Suppressor macrophage (primary cell): ENCODE measurements around the gene BANK1.

Source experiments
- DNase-seq, 4 experiments: peaks; one replicate each; pipeline ENCODE4 v3.0.0-alpha.2; 2020 to 2022

BANK1 gene

DNA sequence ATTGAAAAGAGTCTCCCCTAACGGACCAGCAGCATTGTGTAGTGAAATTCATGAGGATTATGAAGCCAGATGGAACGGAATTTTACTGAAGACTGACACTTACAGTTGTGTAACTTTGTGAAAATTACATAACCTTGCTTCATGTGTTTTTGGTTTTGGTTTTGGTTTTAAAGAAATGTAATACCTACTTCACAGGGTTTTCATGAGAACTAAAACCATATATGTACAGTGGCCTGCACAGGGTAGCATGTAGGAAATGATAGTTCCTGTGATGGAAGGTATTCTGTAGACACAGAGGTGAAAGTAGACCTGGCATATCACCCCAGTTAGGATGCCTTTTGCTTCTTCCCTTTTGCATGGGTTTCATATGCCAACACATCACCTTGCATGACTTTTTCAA lies 247.0 kb downstream of the BANK1 start:
- peak in 1 of 4 experiments; percentile 1 for DNase-seq

- no peak for DNase-seq
These were observed 252.6 kb downstream of the BANK1 start for GRCh38 chr4:102042871-102043802.

DNA sequence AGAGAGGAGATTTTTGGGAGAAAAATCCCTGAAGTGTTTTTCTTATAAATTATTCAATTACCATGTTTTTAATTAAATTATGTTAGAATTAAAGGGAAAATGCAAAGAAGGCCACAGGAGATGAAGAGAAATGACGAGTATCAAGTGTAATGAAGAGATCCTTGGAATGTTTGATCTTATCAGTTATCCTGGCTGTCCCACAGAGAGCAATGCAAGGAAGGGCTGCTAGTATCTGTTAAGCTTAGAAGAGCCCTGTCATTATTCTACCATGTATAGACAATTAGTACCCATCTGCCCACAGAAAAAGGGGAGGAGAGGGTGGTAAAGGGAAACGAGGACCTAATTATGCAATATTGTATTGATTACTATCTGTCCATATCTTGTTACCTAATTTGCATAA lies 257.1 kb downstream of the BANK1 start:
- no peak for DNase-seq

DNA sequence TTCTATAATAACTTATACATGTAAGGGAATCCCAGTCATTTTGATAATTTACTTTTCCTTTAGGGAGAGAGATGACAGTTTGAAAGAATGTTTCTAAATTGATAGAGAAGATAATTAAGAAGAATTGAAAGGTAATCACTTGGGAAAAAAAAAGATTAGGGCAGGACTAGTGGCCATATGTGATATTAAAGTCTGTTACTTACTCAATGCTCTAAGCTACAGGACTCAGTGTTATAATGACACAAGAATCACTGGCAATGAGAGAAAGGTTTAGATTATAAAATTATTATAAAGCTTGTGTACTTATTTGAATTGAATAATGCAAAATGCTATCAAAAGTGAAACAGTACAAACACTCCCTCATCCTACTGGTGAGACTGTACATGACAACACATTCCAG lies 265.3 kb downstream of the BANK1 start:
- no peak for DNase-seq

GRCh38 chr4:102057122-102057521 lies 266.6 kb downstream of the BANK1 start:
- DNase-seq = no peak

- DNase-seq = no peak
These were observed 270.6 kb downstream of the BANK1 start for GRCh38 chr4:102061133-102061532.

- DNase-seq = no peak
These were observed 274.4 kb downstream of the BANK1 start for GRCh38 chr4:102064747-102065442.

- no peak for DNase-seq
These were observed 286.1 kb downstream of the BANK1 start for GRCh38 chr4:102076622-102077021.

- DNase-seq = no peak
These were observed 289.7 kb downstream of the BANK1 start for GRCh38 chr4:102080184-102080583.

GRCh38 chr4:102089850-102090621 lies 299.5 kb downstream of the BANK1 start:
- no peak for DNase-seq

- DNase-seq = no peak
These were observed 301.1 kb downstream of the BANK1 start for GRCh38 chr4:102091656-102092055.

DNA sequence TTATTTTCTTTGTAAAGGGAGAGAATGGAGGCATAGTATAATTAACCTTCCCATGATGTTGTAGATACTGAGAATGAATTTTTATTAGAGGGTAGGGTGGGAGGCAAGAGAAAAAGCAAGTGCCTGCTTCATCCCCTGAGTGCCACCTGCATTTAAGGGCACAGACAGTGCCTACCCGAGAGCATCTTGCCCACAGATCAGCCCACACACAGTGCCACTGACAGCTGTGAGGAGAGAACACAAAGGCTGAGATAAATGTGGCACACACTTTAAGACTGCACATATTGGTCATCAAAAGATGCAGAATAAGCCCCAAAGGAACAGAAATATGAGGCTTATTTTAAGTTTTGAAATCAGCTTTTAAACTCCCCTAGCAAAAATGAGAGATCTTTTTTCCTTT lies 304.0 kb downstream of the BANK1 start:
- DNase-seq = no peak

DNA sequence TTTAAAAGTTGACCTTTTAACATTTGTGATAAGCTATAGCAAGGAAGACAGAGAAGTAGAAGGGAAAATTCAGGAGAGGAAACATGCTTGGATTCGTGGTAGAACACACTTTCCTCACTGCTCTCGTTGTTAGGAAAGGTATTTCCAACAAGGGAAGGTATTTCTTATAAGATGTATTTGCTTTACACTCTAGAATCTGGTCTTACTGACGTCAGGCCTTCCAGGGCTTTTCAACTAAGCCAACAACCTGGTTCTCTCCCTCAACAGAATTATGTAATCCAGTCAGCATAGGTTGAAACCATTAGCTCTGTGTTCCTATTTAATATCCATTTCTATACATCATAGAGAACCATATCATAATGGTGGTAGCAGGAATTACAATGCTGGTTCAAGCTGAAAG lies 312.8 kb downstream of the BANK1 start:
- DNase-seq = no peak

GRCh38 chr4:102104278-102104677 lies 313.7 kb downstream of the BANK1 start:
- no peak for DNase-seq

- no peak for DNase-seq
These were observed 315.5 kb downstream of the BANK1 start for GRCh38 chr4:102105983-102106382.

DNA sequence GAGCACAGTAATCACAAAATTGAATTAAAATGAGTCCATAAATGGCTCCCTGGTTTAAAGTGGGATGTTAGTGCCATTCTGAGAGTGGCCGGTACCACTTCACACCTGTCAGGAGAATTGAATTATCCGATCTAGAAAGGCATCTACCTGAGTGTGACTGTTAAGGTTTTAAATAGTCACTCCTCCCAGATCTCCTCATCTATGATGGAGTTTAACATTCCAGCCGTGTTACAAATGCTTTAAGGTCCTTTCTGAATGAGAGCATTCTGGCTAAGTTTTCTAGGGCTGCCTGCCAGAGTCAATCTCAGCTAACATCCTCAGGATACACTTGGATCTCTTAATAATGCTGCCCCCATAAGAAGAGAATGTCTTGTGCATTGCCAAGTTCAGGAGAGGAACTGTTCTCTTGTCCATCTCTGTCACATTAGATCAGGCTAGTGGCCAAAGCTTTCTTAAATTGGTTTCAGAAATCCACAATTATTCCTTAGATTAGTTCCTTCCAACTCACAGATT lies 323.6 kb downstream of the BANK1 start:
- no peak for DNase-seq

- DNase-seq = no peak
These were observed 325.6 kb downstream of the BANK1 start for GRCh38 chr4:102116121-102116520.

DNA sequence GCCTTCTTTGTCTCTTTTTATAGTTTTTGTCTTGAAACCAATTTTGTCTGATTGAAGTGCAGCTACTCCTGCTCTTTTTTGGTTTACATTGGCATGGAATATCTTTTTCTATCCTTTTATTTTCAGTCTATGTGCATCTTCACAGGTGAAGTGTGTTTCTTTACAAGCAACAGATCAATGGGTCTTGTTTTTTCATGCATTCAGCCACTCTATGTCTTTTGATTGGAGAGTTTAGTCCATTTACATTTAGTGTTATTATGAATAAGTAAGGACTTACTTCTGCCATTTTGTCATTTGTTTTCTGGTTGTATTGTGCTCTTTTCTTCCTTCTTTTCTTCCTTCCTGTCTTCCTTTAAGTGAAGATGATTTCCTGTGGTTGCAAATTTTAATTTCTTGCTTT lies 330.3 kb downstream of the BANK1 start:
- DNase-seq = no peak
